Mammary epithelial cell (primary cell): Measurements from ENCODE around the gene ZSWIM7.

Experiments used
- EZH2 ChIP-seq: IDR thresholded peaks from 2 replicates; pipeline ENCODE4 v1.6.1; 2012; ENCODE audit warnings: low read length, inconsistent platforms, borderline replicate concordance
- TF ChIP-seq, protein P1 (sequence below), 2 donors: IDR thresholded peaks in 1 of 2; conservative IDR thresholded peaks in 1 of 2; 2 replicates each; pipeline ENCODE4 v1.5.1; 2011 to 2012; ENCODE audit warnings: inconsistent platforms in 2 of 2, low read length in 2 of 2, mild to moderate bottlenecking in 2 of 2, control low read depth in 1 of 2, low read depth in 1 of 2; ENCODE audit not compliant: insufficient read depth in 1 of 2; ENCODE audit errors: extremely low read depth in 1 of 2

DNA sequence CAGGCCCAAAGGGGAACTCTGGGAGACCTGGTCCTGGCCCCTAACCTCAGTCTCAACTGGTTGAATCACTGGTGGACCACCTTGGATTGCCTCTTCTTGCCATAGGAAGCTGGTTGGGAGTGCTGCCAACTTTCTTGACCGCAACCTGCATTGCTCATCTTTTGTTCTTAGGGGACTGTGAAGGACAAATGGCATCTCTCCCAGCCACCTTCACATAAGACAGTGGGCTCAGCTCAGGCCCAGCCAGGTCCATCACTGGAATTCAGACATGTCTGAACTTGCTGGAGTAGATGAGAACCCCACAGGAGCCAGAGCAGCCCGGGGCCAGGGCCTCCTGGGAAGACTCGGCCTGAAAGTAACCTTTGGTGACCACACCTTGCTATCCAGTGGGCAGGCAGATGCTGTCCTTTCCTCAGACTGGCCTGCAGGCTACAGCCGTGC lies 35.8 kb downstream of the ZSWIM7 start:
- TF ChIP-seq, protein P1, sequence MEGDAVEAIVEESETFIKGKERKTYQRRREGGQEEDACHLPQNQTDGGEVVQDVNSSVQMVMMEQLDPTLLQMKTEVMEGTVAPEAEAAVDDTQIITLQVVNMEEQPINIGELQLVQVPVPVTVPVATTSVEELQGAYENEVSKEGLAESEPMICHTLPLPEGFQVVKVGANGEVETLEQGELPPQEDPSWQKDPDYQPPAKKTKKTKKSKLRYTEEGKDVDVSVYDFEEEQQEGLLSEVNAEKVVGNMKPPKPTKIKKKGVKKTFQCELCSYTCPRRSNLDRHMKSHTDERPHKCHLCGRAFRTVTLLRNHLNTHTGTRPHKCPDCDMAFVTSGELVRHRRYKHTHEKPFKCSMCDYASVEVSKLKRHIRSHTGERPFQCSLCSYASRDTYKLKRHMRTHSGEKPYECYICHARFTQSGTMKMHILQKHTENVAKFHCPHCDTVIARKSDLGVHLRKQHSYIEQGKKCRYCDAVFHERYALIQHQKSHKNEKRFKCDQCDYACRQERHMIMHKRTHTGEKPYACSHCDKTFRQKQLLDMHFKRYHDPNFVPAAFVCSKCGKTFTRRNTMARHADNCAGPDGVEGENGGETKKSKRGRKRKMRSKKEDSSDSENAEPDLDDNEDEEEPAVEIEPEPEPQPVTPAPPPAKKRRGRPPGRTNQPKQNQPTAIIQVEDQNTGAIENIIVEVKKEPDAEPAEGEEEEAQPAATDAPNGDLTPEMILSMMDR (conservative IDR thresholded peaks at IDR 0.05 in 1 of 2, IDR thresholded peaks at IDR 0.05 in 1 of 2; ENCODE audit: extremely low read depth in 1 of 2, insufficient read depth in 1 of 2, low read depth in 1 of 2, low read length in 2 of 2) = no peak
- no peak for TF ChIP-seq EZH2
